WERI-Rb-1 (cell line): ENCODE data around the gene MMP17.

Experiments used
- DNase-seq: peaks from one replicate; pipeline ENCODE4 v3.0.0-alpha.2; 2020
- H3K27ac ChIP-seq: fragments of 250-450 bp; sonication (Bioruptor Pico); 2 replicates; pipeline ENCODE4 v1.5.1; 2020; ENCODE audit warnings: mild to moderate bottlenecking, moderate library complexity
- H3K27me3 ChIP-seq: fragments of 250-450 bp; sonication (Bioruptor Pico); 2 replicates; pipeline ENCODE4 v1.5.1; 2021; ENCODE audit warnings: mild to moderate bottlenecking, low read depth, moderate library complexity; ENCODE audit not compliant: insufficient read depth, severe bottlenecking
- H3K36me3 ChIP-seq: fragments of 250-450 bp; sonication (Bioruptor Pico); 2 replicates; pipeline ENCODE4 v1.5.1; 2020; ENCODE audit warnings: mild to moderate bottlenecking, moderate library complexity
- H3K4me3 ChIP-seq: 2 replicates; pipeline ENCODE4 v1.5.1; 2011; ENCODE audit warnings: low read depth, mild to moderate bottlenecking, control low read depth, low read length
- H3K9me3 ChIP-seq: fragments of 250-450 bp; sonication (Bioruptor Pico); 2 replicates; pipeline ENCODE4 v1.5.1; 2021; ENCODE audit warnings: mild to moderate bottlenecking, moderate library complexity; ENCODE audit not compliant: severe bottlenecking
- CTCF ChIP-seq: IDR thresholded peaks from 2 replicates; pipeline ENCODE4 v1.5.1; 2011; ENCODE audit warnings: low read depth, mild to moderate bottlenecking, control low read depth, inconsistent platforms, low read length

Gene MMP17

GRCh38 chr12:131832321-131833231 is 4.4 kb downstream of the MMP17 start:
- peak overlapping the region; percentile 75 for H3K27ac ChIP-seq
- peak overlapping the region; percentile 34 for H3K4me3 ChIP-seq
- no peaks in the 10 kb centered on the region for H3K36me3 ChIP-seq
- DNase-seq: peak; percentile 87
- no peak for TF ChIP-seq CTCF
- H3K9me3 ChIP-seq: no peaks in the 10 kb centered on the region
- no peaks in the 10 kb centered on the region for H3K27me3 ChIP-seq

- Histone ChIP-seq H3K27me3 (no peaks in the 10 kb centered on the region), H3K9me3 (no peaks in the 10 kb centered on the region), H3K36me3 (no peaks in the 10 kb centered on the region), H3K4me3 (no peak overlapping the region), H3K27ac (no peak overlapping the region; the same call in 1 of the 2 replicates)
- no peak for TF ChIP-seq CTCF
- no peak for DNase-seq
Observed at GRCh38 chr12:131833288-131833895, 5.2 kb downstream of the MMP17 start.

GRCh38 chr12:131833896-131834641 is 5.9 kb downstream of the MMP17 start:
- DNase-seq: no peak
- Histone ChIP-seq H3K4me3 (no peak overlapping the region), H3K9me3 (no peaks in the 10 kb centered on the region), H3K27ac (no peak overlapping the region), H3K27me3 (no peaks in the 10 kb centered on the region), H3K36me3 (no peaks in the 10 kb centered on the region)
- peak; percentile 28; the same call in 1 of the 2 replicates for TF ChIP-seq CTCF

DNA sequence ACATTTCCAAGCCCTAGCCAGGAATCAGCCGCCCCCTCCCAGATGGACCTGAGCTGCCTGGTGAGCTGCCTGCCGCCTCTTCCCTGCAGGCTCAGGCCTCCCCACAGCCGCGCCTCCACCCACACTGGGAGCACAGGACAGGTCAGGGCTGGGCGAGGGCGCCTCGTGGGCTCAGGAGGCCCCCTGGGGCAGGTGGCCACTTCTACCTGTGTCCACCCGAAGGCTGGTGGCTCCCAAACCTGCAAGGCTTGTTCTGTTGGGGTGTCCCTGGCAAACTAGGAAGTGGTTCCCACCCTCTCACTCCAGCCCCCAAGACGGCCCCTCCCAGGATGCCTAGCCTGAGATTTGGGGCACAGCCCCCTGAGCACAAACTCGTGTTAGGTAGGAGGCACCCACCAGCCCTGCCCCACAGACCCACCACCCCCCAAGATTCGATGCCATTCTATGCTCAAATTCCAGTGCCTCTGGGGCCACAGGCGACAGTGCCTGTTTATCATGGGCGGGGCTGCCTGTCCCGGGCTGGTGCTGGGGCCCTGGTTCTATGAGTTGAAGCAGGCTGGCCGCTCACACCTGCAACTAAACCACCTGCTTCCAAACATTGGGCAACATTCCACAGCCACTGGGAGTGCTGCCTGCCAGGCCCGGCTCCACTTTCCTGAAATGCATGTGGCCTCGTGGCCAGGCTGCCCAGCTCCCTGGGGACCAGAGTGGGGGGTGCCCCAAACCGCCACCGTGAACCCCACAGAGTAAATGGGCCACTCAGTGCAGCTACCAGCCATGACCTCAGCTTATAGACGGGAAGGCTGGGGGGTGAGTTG is 6.8 kb downstream of the MMP17 start:
- Histone ChIP-seq H3K36me3 (no peaks in the 10 kb centered on the region), H3K9me3 (no peaks in the 10 kb centered on the region), H3K27ac (no peak overlapping the region), H3K27me3 (no peaks in the 10 kb centered on the region), H3K4me3 (no peak overlapping the region)
- TF ChIP-seq CTCF: no peak
- DNase-seq: no peak

DNA sequence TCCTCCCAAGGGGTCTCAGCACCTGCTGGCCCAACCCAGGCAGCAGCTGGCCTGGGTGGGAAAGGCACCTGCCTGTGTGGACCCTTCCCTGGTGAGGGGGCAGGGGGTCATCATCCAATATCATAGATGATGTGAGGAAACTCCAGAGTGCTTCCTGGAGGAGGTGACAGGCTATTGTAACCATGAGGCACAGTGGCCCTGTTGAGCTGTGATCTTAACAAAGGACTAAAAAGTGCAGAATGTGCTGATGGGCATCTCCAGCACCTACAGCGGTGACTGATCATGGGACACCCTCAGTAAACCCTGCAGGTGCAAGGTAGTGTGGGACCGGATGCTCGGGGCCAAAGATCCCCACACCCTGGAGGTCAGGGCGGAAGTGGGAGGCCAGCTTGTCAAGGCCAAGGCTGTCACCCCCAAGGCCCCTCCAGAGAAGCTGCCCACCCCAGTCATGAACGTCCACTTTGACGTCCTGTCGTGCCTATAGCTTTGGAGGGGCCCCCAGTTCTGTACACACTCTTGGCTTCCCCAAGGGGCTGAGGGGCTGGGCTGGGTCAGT is 7.5 kb downstream of the MMP17 start:
- TF ChIP-seq CTCF: no peak
- Histone ChIP-seq H3K27ac (no peak overlapping the region), H3K36me3 (no peaks in the 10 kb centered on the region; the same call in 1 of the 2 replicates), H3K4me3 (no peak overlapping the region), H3K27me3 (no peaks in the 10 kb centered on the region), H3K9me3 (no peaks in the 10 kb centered on the region)
- no peak for DNase-seq
